Right cardiac atrium (tissue), 5 donors: ENCODE data around the gene HNRNPUL2. TPM values are rescaled to one million over a fixed set of nuclear protein-coding genes. Genes with fewer than 3 reads are reported as not detected.
"Not testable (repeated sequence)": the region's sequence is repeated elsewhere in the genome, so short reads cannot be mapped to it uniquely, and the experiment has no call there.

Experiments used
- ATAC-seq, 2 donors: fragments of 200-7000 bp; cut with Tn5 transposase; one replicate each; pipeline versions ENCODE4 v1.8.0 to v1.9.1; 2020; ENCODE audit warnings: moderate library complexity in 2 of 2, mild to moderate bottlenecking in 1 of 2
- DNase-seq, 3 donors: peaks; one replicate each; pipeline ENCODE4 v3.0.0-alpha.2; 2020
- H3K27ac ChIP-seq: one replicate; pipeline ENCODE4 v1.5.1; 2013; ENCODE audit warnings: mild to moderate bottlenecking, low read length, control low read depth, moderate library complexity
- H3K27me3 ChIP-seq: one replicate; pipeline ENCODE4 v1.6.1; 2013; ENCODE audit not compliant: control insufficient read depth, insufficient read depth
- H3K4me1 ChIP-seq: one replicate; pipeline ENCODE4 v1.6.1; 2013; ENCODE audit warnings: low read length; ENCODE audit not compliant: control insufficient read depth, insufficient read depth
- H3K4me3 ChIP-seq: one replicate; pipeline ENCODE4 v1.5.1; 2013; ENCODE audit warnings: low read length, control low read depth
- H3K9me3 ChIP-seq: one replicate; pipeline ENCODE4 v1.6.1; 2013; ENCODE audit warnings: low read length; ENCODE audit not compliant: control insufficient read depth
- WGBS: extraction: QIAGEN DNeasy Blood & Tissue Kit; methylation state at CpG from one replicate; pipeline ENCODE4 v1.1.7; 2013; 5-methylcytosine and 5-hydroxymethylcytosine counted together
- intact Hi-C, 4 donors: fragments of 100-400 bp; cut with DNase I; formaldehyde crosslinking; loops; one replicate each; pipeline versions ENCODE4 v1.11.0 to v1.14.0; 2022 to 2023
- polyA plus RNA-seq: library from polyadenylated mRNA; stranded (reverse); fragments of 200-250 nt; gene quantifications from one replicate; pipeline ENCODE4 v1.2.3, GENCODE V29; 2013
- total RNA-seq, 4 donors: library from RNA; stranded (reverse); fragmentation: NEBNext Ultra II Directional; extraction: Animal tissue kit (Norgen Biotek cat#: 25700); gene quantifications; one replicate each; pipeline ENCODE4 v1.2.1, GENCODE V29; 2021
- donor health status: healthy with polysubstance abuse.
- donor health status: DM: no; HTN: yes; CAD: no.
- donor health status: DM: no; HTN: no; CAD: no.
- donor health status: DM: no; HTN: yes; CAD: no; lungs with severe emphysema.
- donor health status: DM: yes; HTN: yes; CAD: no.

HNRNPUL2 gene
- total and polyA plus RNA-seq, 5 donors = 29.3 to 37.2 (median 34.7) TPM

DNA sequence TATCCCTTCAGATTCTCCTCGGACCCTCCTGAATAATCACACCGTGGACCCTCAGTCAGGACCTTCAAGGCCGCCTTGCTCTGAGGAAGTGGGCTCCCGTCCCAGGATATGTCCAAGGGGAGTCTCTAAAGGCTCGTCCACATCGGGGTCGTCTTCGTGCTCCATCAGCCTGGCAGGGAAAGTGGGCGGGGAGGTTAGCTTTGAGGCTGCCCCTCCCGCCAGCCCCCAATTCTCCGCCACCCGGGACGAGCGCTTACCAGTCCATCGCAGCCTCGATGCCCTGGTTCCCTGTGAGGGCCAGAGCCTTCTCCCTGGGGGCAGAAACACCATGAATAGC lies 48.9 kb downstream of the HNRNPUL2 start:
- Histone ChIP-seq H3K9me3 (no peaks in the 10 kb centered on the region), H3K27ac (peak overlapping the region; percentile 79), H3K4me3 (peak overlapping the region; percentile 85), H3K27me3 (no peaks in the 10 kb centered on the region), H3K4me1 (peaks cover 3% of the 10 kb centered on the region)
- ATAC-seq (no peak), DNase-seq (no peak)
- intact Hi-C loops = no loop called here
- 3% methylated on average over 16 of the region's 16 CpGs for WGBS

GRCh38 chr11:62677714-62678113 lies 49.5 kb downstream of the HNRNPUL2 start:
- peak overlapping the region; percentile 85 for H3K4me3 ChIP-seq

DNA sequence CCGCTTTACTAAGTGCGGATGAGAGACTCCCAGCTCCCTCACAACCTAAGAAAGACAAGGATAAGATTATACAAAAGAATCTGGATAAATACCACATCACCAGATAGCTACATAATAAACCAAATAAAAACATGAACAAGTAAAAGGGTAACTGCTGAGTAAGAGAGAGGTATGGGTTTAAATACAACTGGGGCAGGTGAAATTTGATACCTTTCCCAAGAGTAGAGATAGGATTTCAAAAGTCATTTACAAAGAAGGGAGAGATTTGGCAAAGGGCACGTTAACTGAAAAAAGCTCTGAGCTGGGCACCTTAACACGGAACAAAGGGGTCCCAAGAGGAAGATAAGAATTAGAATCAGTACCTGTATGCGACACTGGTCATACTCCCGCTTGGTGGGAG lies 50.1 kb downstream of the HNRNPUL2 start:
- ATAC-seq (no peak), DNase-seq (no peak)
- Histone ChIP-seq H3K27ac (no peak overlapping the region), H3K4me3 (no peak overlapping the region), H3K9me3 (no peaks in the 10 kb centered on the region), H3K4me1 (peaks cover 3% of the 10 kb centered on the region), H3K27me3 (no peaks in the 10 kb centered on the region)
- intact Hi-C loops = no loop called here
- WGBS = 73% methylated on average over 6 of the region's 6 CpGs

More at GRCh38 chr11:62677714-62678113, 49.5 kb downstream of the HNRNPUL2 start:
- intact Hi-C loops = no loop called here
- no peak overlapping the region for H3K27ac ChIP-seq
- H3K27me3 ChIP-seq = no peaks in the 10 kb centered on the region
- WGBS = 74% methylated on average over 15 of the region's 15 CpGs
- DNase-seq (no peak), ATAC-seq (no peak)
- H3K4me1 ChIP-seq = peaks cover 3% of the 10 kb centered on the region
- no peaks in the 10 kb centered on the region for H3K9me3 ChIP-seq

- ATAC-seq = no peak
- H3K27ac ChIP-seq = no peak overlapping the region
- intact Hi-C loops = no loop called here
- 39% methylated on average over 6 of the region's 6 CpGs for WGBS
- no peak for DNase-seq
- no peaks in the 10 kb centered on the region for H3K9me3 ChIP-seq
- peaks cover 3% of the 10 kb centered on the region for H3K4me1 ChIP-seq
- H3K27me3 ChIP-seq = no peaks in the 10 kb centered on the region
- no peak overlapping the region for H3K4me3 ChIP-seq
These were observed 50.6 kb downstream of the HNRNPUL2 start for GRCh38 chr11:62676698-62677097.

GRCh38 chr11:62675415-62675814 lies 51.8 kb downstream of the HNRNPUL2 start:
- ATAC-seq, H3K27ac ChIP-seq, intact Hi-C loops, H3K9me3 ChIP-seq, H3K4me3 ChIP-seq, DNase-seq, H3K27me3 ChIP-seq, H3K4me1 ChIP-seq: not testable (repeated sequence)
- 92% methylated on average over 10 of the region's 10 CpGs for WGBS

- H3K4me1 ChIP-seq = peaks cover 3% of the 10 kb centered on the region
- WGBS = 88% methylated on average over 2 of the region's 2 CpGs
- no peaks in the 10 kb centered on the region for H3K9me3 ChIP-seq
- no peak overlapping the region for H3K4me3 ChIP-seq
- H3K27me3 ChIP-seq = no peaks in the 10 kb centered on the region
- H3K27ac ChIP-seq = no peak overlapping the region
- ATAC-seq = no peak
- no peak for DNase-seq
- intact Hi-C loops = no loop called here
These were observed 54.1 kb downstream of the HNRNPUL2 start for GRCh38 chr11:62673196-62673525.

DNA sequence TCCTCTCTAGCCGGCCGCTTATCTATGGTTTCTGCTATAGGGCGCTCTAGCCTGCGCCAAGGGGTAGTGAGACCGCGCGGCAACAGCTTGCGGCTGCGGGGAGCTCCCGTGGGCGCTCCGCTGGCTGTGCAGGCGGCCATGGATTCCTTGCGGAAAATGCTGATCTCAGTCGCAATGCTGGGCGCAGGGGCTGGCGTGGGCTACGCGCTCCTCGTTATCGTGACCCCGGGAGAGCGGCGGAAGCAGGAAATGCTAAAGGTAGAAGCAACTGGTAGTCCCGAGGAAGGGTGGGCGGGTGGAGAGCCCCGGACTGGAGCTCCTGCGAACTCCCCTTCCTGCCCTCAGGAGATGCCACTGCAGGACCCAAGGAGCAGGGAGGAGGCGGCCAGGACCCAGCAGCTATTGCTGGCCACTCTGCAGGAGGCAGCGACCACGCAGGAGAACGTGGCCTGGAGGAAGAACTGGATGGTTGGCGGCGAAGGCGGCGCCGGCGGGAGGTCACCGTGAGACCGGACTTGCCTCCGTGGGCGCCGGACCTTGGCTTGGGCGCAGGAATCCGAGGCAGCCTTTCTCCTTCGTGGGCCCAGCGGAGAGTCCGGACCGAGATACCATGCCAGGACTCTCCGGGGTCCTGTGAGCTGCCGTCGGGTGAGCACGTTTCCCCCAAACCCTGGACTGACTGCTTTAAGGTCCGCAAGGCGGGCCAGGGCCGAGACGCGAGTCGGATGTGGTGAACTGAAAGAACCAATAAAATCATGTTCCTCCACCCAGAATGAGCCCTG lies 55.5 kb downstream of the HNRNPUL2 start, which contains the start of the genes LBHD1 and UQCC3:
Gene LBHD1, minus strand, starts transcription at position 660 of the 782 bp plus-strand sequence. CDS start 2,236 bp downstream, outside the sequence.
Gene UQCC3, plus strand, starts transcription at position 66 of the 782 bp plus-strand sequence. Its CDS starts 73 bp downstream, at position 139.
- Histone ChIP-seq H3K4me1 (peaks cover 2% of the 10 kb centered on the region), H3K9me3 (no peaks in the 10 kb centered on the region), H3K27me3 (no peaks in the 10 kb centered on the region), H3K4me3 (peak within 1 kb of the TSS; percentile 72), H3K27ac (peak within 1 kb of the TSS; percentile 93)
- DNase-seq (peak; percentile 76 to 89 (median 88)), ATAC-seq (peak; percentile 88 to 89)
- intact Hi-C loops = no loop called here
- WGBS = under 1% methylated on average over 59 of the region's 59 CpGs

DNA sequence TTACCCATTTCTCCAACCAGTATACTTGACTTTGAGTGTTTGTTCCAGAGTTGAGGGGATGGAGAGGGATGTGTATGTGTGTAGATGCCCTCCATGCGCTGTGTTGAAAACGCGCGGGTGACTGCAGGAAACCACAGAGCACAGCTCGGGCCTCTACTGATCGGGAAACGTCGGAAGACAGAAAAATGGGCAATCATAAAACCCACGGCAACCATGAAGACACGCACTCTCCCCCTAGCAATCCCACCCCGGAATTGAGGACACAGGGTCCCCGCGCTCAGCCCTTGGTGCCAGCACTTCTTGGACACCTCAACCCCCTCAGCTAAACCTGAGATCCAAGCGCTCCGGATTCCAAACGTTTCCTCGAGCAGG lies 56.0 kb downstream of the HNRNPUL2 start:
- Histone ChIP-seq H3K4me3 (peak overlapping the region; percentile 72), H3K27ac (peak overlapping the region; percentile 93), H3K4me1 (peaks cover 8% of the 10 kb centered on the region), H3K9me3 (no peaks in the 10 kb centered on the region), H3K27me3 (no peaks in the 10 kb centered on the region)
- under 1% methylated on average over 17 of the region's 17 CpGs for WGBS
- intact Hi-C loops = no loop called here
- ATAC-seq (peak; percentile 34 to 39), DNase-seq (no peak)

DNA sequence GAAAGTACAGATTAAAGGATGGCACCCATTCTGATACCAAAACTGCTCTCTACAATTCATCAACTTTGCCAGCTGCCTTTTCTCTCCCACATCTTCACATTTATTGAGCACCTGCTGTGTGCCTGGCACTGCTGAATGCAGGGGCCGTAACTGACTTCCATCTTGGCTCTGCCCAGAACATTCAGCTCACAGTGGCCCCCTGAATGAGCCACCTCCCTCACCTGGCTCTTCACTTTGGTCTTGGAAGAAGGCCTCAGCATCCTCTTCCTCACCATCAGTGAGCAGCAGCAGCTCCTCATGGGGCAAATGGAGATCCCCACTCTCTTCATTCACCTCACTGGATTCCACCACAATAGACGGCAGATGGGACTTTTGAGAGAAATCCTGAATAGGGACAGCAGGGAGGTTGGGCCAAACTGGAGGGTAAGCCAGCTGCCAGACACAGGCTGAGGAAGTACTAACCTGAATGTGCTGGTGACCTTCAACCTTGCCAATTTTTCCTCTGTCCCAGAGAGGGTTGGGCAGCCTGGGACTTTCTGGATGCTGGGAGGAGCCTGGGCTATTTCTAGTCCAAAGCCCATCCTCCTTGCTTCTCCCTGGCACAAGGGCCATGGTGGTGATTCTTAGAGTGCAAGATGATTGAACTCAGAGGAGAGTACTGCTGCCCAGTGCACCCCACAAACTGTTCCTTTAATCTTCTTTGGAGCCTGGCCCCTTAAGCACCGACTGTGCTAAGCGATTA lies 57.7 kb downstream of the HNRNPUL2 start:
- no peaks in the 10 kb centered on the region for H3K27me3 ChIP-seq
- peaks cover 9% of the 10 kb centered on the region for H3K4me1 ChIP-seq
- 76% methylated on average over 4 of the region's 4 CpGs for WGBS
- ATAC-seq (no peak), DNase-seq (no peak)
- intact Hi-C loops = no loop called here
- no peak overlapping the region for H3K4me3 ChIP-seq
- H3K9me3 ChIP-seq = no peaks in the 10 kb centered on the region
- no peak overlapping the region for H3K27ac ChIP-seq

DNA sequence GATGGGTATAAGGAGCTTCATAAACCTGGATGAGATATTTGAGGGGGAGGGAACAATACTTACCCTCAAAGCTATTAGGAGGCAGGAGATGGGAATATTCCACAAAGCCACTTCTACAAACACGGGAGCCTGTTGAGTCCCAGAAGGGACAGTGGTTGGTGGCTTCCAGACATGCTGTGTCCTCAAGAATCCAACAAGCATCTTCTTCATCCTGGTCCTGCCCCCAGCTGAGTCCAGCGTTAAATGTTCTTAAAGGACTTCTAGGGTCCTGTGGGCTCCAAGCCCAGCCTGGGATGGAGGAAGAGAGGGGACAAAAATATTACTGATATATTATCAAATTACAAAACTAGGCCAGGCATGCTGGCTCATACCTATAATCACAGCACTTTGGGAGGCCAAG lies 59.8 kb downstream of the HNRNPUL2 start:
- no peak overlapping the region for H3K4me3 ChIP-seq
- H3K9me3 ChIP-seq = no peaks in the 10 kb centered on the region
- no peak overlapping the region for H3K27ac ChIP-seq
- no peak for DNase-seq
- WGBS = 79% methylated on average over 2 of the region's 2 CpGs
- no peaks in the 10 kb centered on the region for H3K27me3 ChIP-seq
- ATAC-seq = no peak
- H3K4me1 ChIP-seq = peaks cover 9% of the 10 kb centered on the region
- intact Hi-C loops = no loop called here

DNA sequence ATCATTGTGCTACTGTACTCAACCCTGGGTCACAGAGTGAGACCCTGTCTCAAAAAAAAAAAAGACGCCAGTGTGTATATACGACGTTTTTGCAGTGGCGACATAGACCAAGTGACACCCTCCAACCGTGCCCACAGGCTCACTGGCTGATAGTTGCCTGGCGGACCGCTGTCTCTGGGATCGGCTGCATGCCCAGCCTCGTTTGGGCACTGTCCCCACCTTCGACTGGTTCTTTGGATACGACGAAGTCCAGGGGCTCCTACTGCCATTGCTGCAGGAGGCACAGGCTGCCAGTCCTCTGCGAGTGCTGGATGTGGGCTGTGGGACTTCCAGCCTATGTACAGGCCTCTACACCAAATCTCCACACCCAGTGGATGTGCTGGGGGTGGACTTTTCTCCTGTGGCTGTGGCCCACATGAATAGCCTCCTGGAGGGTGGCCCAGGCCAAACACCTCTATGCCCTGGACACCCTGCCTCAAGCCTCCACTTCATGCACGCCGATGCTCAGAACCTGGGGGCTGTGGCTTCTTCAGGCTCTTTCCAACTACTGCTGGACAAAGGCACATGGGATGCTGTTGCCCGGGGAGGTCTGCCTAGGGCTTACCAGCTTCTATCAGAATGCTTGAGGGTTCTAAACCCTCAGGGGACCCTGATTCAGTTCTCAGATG lies 60.9 kb downstream of the HNRNPUL2 start:
- H3K4me3 ChIP-seq = peak overlapping the region; percentile 89
- peak in 1 of 3 donors; percentile 54 for DNase-seq
- 46% methylated on average over 16 of the region's 16 CpGs for WGBS
- intact Hi-C loops = no loop called here
- H3K27me3 ChIP-seq = no peaks in the 10 kb centered on the region
- H3K4me1 ChIP-seq = peaks cover 9% of the 10 kb centered on the region
- no peaks in the 10 kb centered on the region for H3K9me3 ChIP-seq
- H3K27ac ChIP-seq = peak overlapping the region; percentile 63
- ATAC-seq = no peak
